PC-3 (cell line): Measurements from ENCODE around the gene STIL. TPM values are rescaled to one million over a fixed set of nuclear protein-coding genes. Genes with fewer than 3 reads are reported as not detected.

Experiments used
- ATAC-seq: fragments of 200-7000 bp; cut with Tn5 transposase; 2 replicates; pipeline ENCODE4 v1.9.1; 2020; ENCODE audit warnings: mild to moderate bottlenecking, moderate library complexity
- BruUV-seq: library from RNA; stranded (reverse); fragments of 400-500 nt; replicated peaks from 2 replicates; lab custom pipeline; 2021; lab: Mats Ljungman, UMichigan
- CTCF ChIA-PET: fragments of 300-600 bp; sonication (Branson Sonifier 250); formaldehyde crosslinking; loops from one replicate; lab custom pipeline; 2022; ENCODE audit warnings: antibody characterized with exemption; lab: Charles Lee
- POLR2A ChIA-PET: fragments of 300-600 bp; sonication (Branson Sonifier 250); formaldehyde crosslinking; loops from one replicate; lab custom pipeline; 2022; ENCODE audit warnings: antibody characterized with exemption; ENCODE audit not compliant: unreplicated experiment; lab: Charles Lee
- DNase-seq: peaks from one replicate; pipeline ENCODE4 v3.0.0-alpha.2; 2015
- H2AFZ ChIP-seq: fragments of 300-600 bp; sonication (generic); 2 replicates; pipeline ENCODE4 v1.6.0; 2016; ENCODE audit warnings: antibody characterized with exemption, low read length
- H3F3A ChIP-seq: fragments of 300-600 bp; sonication (generic); one replicate; pipeline ENCODE4 v1.6.0; 2017; ENCODE audit warnings: antibody characterized with exemption, low read length, control low read depth, mild to moderate bottlenecking; ENCODE audit not compliant: unreplicated experiment
- H3K27ac ChIP-seq: fragments of 300-600 bp; sonication (generic); 2 replicates; pipeline ENCODE4 v1.5.1; 2016; ENCODE audit warnings: mild to moderate bottlenecking, low read length
- H3K27me3 ChIP-seq: fragments of 300-600 bp; sonication (generic); 2 replicates; pipeline ENCODE4 v1.6.1; 2016; ENCODE audit warnings: low read length, mixed read lengths
- H3K36me3 ChIP-seq: fragments of 300-600 bp; sonication (generic); 2 replicates; pipeline ENCODE4 v1.6.1; 2016; ENCODE audit warnings: low read depth, mixed run types, low read length, mixed read lengths
- H3K4me1 ChIP-seq: fragments of 300-600 bp; sonication (generic); 2 replicates; pipeline ENCODE4 v1.5.1; 2016; ENCODE audit warnings: low read length; ENCODE audit not compliant: insufficient read depth
- H3K4me2 ChIP-seq: fragments of 300-600 bp; sonication (generic); 2 replicates; pipeline ENCODE4 v1.6.0; 2016; ENCODE audit warnings: low read length
- H3K4me3 ChIP-seq: fragments of 300-600 bp; sonication (generic); 2 replicates; pipeline ENCODE4 v1.5.1; 2016; ENCODE audit warnings: mild to moderate bottlenecking, low read length, mixed read lengths
- H3K79me2 ChIP-seq: fragments of 300-600 bp; sonication (generic); 2 replicates; pipeline ENCODE4 v1.6.1; 2017; ENCODE audit warnings: low read length, mixed read lengths
- H3K9ac ChIP-seq: fragments of 300-600 bp; sonication (generic); 2 replicates; pipeline ENCODE4 v1.6.0; 2016; ENCODE audit warnings: mild to moderate bottlenecking, low read length
- H3K9me2 ChIP-seq: fragments of 300-600 bp; sonication (generic); replicated peaks from 2 replicates; pipeline ENCODE4 v1.6.1; 2016; ENCODE audit warnings: mixed run types, low read length, mixed read lengths
- H3K9me3 ChIP-seq: fragments of 300-600 bp; sonication (generic); 2 replicates; pipeline ENCODE4 v1.6.1; 2016; ENCODE audit warnings: low read length, mixed read lengths
- H4K20me1 ChIP-seq: fragments of 300-600 bp; sonication (generic); 2 replicates; pipeline ENCODE4 v1.6.1; 2016; ENCODE audit warnings: low read length, mixed read lengths
- EZH2 ChIP-seq: fragments of 300-600 bp; sonication (generic); IDR thresholded peaks from one replicate; pipeline ENCODE4 v1.6.1; 2017; ENCODE audit warnings: antibody characterized with exemption, mild to moderate bottlenecking, low read length; ENCODE audit not compliant: unreplicated experiment
- EZH2phosphoT487 ChIP-seq: fragments of 300-600 bp; sonication (generic); IDR thresholded peaks from 2 replicates; pipeline ENCODE4 v1.6.1; 2018; ENCODE audit warnings: mild to moderate bottlenecking, antibody characterized with exemption, low read length, borderline replicate concordance
- intact Hi-C: fragments of 100-400 bp; cut with micrococcal nuclease; formaldehyde crosslinking; loops from 2 replicates; pipeline ENCODE4 v1.9.0; 2023
- total RNA-seq: library from RNA; depleted of rRNA; stranded (reverse); fragments of >200 nt; gene quantifications from 2 replicates; pipeline ENCODE4 v1.2.3, GENCODE V29; 2014
- TF ChIP-seq, protein P1 (sequence below): fragments of 300-600 bp; sonication (generic); conservative IDR thresholded peaks from 2 replicates; pipeline ENCODE4 v1.5.1; 2017; ENCODE audit warnings: antibody characterized with exemption, low read depth, mild to moderate bottlenecking, low read length

Gene STIL
- total RNA-seq, 1 experiment from 2014 or later = 32.0 TPM

DNA sequence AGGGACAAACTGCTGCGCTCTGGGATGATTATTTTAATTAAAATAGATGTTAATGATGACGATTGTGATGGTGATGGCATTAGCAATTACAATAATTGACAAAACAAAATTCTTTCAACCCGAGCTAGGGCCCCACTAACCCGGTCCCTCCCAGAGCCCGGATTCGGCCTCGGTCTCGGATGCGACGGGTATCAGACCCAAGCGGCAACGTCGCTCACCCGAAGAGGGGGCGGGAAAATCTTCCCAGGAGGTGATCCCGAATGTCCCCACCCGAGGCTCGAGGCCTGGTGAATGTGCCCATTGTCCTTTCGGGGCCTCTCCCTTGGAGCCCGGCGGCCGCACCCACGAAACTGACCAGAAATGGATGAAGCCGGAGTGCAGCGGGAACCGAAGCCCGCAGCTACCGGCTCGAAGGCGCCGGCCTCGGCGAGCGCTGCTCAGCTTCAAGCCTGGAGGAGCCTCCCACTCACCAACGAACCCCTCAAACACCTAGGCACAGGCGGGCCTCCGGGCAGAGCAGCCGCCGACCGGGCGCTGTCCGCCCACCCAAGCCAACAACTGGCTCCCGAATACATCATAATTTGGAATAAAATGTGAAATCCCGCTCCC is 83.2 kb downstream of the STIL start:
- H3K79me2 ChIP-seq = no peaks in the 10 kb centered on the region

DNA sequence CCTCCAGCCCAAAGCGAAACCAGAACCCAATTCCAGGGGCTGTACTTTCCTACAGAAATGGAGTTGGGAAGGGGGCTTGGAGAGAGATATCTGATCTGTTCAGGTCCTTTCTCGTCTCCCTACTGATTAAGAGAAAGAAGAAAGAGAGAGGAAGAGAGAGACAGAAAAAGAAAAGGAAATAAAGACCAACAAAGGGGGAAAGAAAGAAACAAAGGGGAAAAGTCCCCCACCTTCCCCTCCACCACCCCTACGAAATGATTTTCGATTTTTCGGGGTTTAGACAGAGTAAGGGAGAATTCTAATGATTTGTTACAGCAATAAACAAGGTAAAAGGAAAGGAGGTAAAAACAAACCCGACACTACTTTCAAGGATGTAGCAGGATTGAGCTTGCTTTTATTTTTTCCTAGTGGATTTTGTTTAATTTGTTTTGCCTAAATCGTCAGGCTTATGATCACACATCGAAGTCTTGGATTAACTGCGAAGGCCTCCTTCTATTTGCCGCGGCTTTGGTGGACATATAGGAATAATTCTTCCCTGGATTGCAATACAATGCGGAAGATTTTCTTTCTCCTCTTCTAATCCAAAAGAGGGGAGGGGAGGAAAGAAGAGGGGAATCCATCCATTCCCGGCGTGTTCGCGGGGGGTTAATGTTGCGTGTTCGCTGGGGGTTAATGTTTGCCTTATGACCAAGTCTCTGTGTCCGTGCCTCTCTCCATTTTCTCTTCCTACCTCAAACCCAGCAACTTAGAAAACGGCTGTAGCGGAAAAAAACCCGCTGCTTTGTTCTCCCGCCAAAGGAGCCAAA is 83.9 kb downstream of the STIL start:
- Histone ChIP-seq H3K4me1 (no peaks in the 10 kb centered on the region), H3K27ac (no peak overlapping the region), H4K20me1 (no peaks in the 10 kb centered on the region), H3K4me2 (no peak overlapping the region), H3K79me2 (no peaks in the 10 kb centered on the region), H3F3A (no peaks in the 10 kb centered on the region), H3K9me3 (no peaks in the 10 kb centered on the region), H3K27me3 (peaks cover 49% of the 10 kb centered on the region), H3K4me3 (no peak overlapping the region), H3K9ac (no peak overlapping the region), H3K36me3 (no peaks in the 10 kb centered on the region), H2AFZ (no peak overlapping the region), H3K9me2 (no peaks in the 10 kb centered on the region)
- ChIA-PET POLR2A (interaction anchor here (0.6 kb wide), 1 partner anchor 55 kb away, joined by 4 read pairs; no protein-coding TSS in a partner anchor), CTCF (no interaction called here)
- DNase-seq (no peak), ATAC-seq (no peak)
- TF ChIP-seq EZH2 (no peak), EZH2phosphoT487 (no peak)
- TF ChIP-seq, protein P1, sequence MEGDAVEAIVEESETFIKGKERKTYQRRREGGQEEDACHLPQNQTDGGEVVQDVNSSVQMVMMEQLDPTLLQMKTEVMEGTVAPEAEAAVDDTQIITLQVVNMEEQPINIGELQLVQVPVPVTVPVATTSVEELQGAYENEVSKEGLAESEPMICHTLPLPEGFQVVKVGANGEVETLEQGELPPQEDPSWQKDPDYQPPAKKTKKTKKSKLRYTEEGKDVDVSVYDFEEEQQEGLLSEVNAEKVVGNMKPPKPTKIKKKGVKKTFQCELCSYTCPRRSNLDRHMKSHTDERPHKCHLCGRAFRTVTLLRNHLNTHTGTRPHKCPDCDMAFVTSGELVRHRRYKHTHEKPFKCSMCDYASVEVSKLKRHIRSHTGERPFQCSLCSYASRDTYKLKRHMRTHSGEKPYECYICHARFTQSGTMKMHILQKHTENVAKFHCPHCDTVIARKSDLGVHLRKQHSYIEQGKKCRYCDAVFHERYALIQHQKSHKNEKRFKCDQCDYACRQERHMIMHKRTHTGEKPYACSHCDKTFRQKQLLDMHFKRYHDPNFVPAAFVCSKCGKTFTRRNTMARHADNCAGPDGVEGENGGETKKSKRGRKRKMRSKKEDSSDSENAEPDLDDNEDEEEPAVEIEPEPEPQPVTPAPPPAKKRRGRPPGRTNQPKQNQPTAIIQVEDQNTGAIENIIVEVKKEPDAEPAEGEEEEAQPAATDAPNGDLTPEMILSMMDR = no peak
- BruUV-seq = no TSS peak
- intact Hi-C loops = no loop called here

More for the DNA sequence above, 83.2 kb downstream of the STIL start:
- no peak overlapping the region for H3K27ac ChIP-seq
- no peak overlapping the region for H2AFZ ChIP-seq
- intact Hi-C loops = no loop called here
- ATAC-seq (no peak), DNase-seq (no peak)
- BruUV-seq = no TSS peak
- H3K4me3 ChIP-seq = no peak overlapping the region
- H3K27me3 ChIP-seq = peaks cover 46% of the 10 kb centered on the region
- TF ChIP-seq EZH2phosphoT487 (no peak), EZH2 (no peak)
- TF ChIP-seq, protein P1 = no peak
- no peaks in the 10 kb centered on the region for H3K9me2 ChIP-seq
- no peaks in the 10 kb centered on the region for H3K36me3 ChIP-seq
- no peaks in the 10 kb centered on the region for H3K4me1 ChIP-seq
- H3F3A ChIP-seq = no peaks in the 10 kb centered on the region
- ChIA-PET CTCF (no interaction called here), POLR2A (interaction anchor here (0.6 kb wide), 1 partner anchor 56 kb away, joined by 4 read pairs; no protein-coding TSS in a partner anchor)
- H3K9me3 ChIP-seq = no peaks in the 10 kb centered on the region
- no peak overlapping the region for H3K9ac ChIP-seq
- H3K4me2 ChIP-seq = no peak overlapping the region
- H4K20me1 ChIP-seq = no peaks in the 10 kb centered on the region
